ENCODE measurements around the gene CACFD1. TPM values are rescaled to one million over a fixed set of nuclear protein-coding genes. Genes with fewer than 3 reads are reported as not detected.
A peak's percentile ranks its signal among the peaks of the same experiment; 100 is the strongest.

The CACFD1 gene
- total and polyA plus RNA-seq, 2 donors (not counting 1 experiment from before 2014, with no cell fraction given), result 27.4 to 31.1 TPM

DNA sequence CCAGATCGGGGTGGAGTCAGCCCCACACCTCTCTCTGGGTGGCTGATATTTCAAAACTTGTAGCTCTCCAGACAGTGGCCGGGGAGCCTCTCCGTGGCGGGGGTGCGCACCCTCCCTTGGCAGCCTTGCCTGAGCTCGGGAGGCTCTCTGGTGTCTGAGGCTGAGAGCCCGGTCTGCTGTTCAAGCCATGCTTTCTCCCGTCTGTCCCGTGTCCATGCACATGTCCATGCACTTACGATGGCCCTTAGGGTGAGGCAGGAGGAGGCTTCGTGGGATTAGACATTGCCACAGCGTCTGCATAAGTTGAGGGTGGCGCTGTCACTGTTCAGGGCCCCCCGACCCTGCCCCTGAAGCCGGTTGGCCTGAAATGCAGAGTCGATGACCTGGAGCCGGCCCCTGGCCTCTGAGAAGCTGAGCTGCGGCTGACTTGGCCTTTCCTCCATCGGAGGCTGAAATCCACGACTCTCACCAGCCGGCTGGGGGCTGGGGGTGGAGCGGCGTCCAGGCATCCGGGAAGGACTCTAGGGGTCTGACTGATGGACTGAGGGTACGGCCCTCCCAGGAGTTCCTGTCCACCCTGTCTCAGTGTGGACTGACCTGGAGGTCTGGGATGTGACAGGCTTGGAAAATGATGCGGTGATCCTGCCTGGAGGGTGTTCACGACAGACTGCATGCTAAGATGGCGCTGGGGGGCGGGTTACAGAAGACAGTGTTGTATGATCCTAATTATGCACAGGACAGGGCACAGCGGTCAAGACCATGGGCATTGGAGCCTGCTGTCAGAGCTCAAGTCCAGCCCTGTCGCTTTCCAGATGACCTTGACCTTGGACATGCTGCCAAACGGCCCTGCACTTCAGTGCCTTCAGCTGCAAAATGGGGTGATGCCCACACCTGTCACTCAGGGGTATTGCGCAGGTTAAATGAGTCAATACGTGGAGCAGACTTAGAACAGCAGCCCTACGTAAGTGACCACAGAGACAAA, 37.4 kb downstream of the CACFD1 start:
- Histone ChIP-seq H3K4me1 (ENCODE audit: control insufficient read depth in 2 of 2, insufficient read depth in 2 of 2, low read length in 2 of 2) (no peaks in the 10 kb centered on the region), H3K27me3 (replicated peaks in 1 of 4; ENCODE audit: control extremely low read depth in 1 of 4, control insufficient read depth in 3 of 4, insufficient read depth in 4 of 4, low read length in 3 of 4) (peaks cover 0 to 12% (median 0%) of the 10 kb centered on the region in 4 experiments), H3K9me3 (ENCODE audit: control extremely low read depth in 1 of 3, control insufficient read depth in 2 of 3, insufficient read depth in 1 of 3, low read length in 2 of 3) (peaks cover 5 to 11% (median 10%) of the 10 kb centered on the region in 3 donors), H4K20me1 (ENCODE audit: control insufficient read depth, insufficient read depth, low read length, poor library complexity, severe bottlenecking) (no peaks in the 10 kb centered on the region), H3K36me3 (replicated peaks in 1 of 2; ENCODE audit: control extremely low read depth in 1 of 2, control insufficient read depth in 1 of 2, extremely low read depth in 1 of 2, insufficient read depth in 2 of 2, low read length in 1 of 2) (no peaks in the 10 kb centered on the region), H2AFZ (ENCODE audit: insufficient read depth, low read depth, low read length, poor library complexity, severe bottlenecking) (no peak overlapping the region), H3K79me2 (ENCODE audit: control insufficient read depth, insufficient read depth, low read length) (no peaks in the 10 kb centered on the region), H3K9ac (ENCODE audit: low read length) (no peak overlapping the region), H3K27ac (ENCODE audit: low read length in 2 of 2) (no peak overlapping the region), H3K4me3 (ENCODE audit: control extremely low read depth in 1 of 5, extremely low read depth in 1 of 5, insufficient read depth in 1 of 5, low read depth in 2 of 5, low read length in 4 of 5) (no peak overlapping the region), H3K4me2 (replicated peaks; ENCODE audit: low read depth, low read length, poor library complexity, severe bottlenecking) (no peak overlapping the region)
- POLR2A ChIA-PET, result no interaction called here
- H3K4me3 Mint-ChIP-seq, result no peak overlapping the region
- peaks cover 20% of the 10 kb centered on the region for H3K27me3 Mint-ChIP-seq
- H3K4me1 Mint-ChIP-seq, result no peaks in the 10 kb centered on the region
- ATAC-seq (ENCODE audit: low read depth), result no peak
- 91% methylated on average over 33 of the region's 35 CpGs for WGBS (ENCODE audit: insufficient coverage)
- peak overlapping the region; percentile 41 for H3K27ac Mint-ChIP-seq
- H3K9me3 Mint-ChIP-seq (ENCODE audit: insufficient read depth), result peaks cover 7% of the 10 kb centered on the region
- CTCF ChIA-PET, result interaction anchor here (0.5 kb wide), 1 partner anchor 720 kb away, joined by 3 read pairs; no protein-coding TSS in a partner anchor
- TF ChIP-seq, protein P1, sequence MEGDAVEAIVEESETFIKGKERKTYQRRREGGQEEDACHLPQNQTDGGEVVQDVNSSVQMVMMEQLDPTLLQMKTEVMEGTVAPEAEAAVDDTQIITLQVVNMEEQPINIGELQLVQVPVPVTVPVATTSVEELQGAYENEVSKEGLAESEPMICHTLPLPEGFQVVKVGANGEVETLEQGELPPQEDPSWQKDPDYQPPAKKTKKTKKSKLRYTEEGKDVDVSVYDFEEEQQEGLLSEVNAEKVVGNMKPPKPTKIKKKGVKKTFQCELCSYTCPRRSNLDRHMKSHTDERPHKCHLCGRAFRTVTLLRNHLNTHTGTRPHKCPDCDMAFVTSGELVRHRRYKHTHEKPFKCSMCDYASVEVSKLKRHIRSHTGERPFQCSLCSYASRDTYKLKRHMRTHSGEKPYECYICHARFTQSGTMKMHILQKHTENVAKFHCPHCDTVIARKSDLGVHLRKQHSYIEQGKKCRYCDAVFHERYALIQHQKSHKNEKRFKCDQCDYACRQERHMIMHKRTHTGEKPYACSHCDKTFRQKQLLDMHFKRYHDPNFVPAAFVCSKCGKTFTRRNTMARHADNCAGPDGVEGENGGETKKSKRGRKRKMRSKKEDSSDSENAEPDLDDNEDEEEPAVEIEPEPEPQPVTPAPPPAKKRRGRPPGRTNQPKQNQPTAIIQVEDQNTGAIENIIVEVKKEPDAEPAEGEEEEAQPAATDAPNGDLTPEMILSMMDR (IDR thresholded peaks at IDR 0.05), result no peak
- TF ChIP-seq EZH2 (IDR thresholded peaks at IDR 0.05; ENCODE audit: borderline replicate concordance, insufficient read depth, low read depth, low read length, poor library complexity, severe bottlenecking), result no peak
- intact Hi-C loops (cut with micrococcal nuclease), result no loop called here
- DNase-seq, result no peak
